Measurements from ENCODE around the gene SFXN5. TPM values are rescaled to one million over a fixed set of nuclear protein-coding genes. Genes with fewer than 3 reads are reported as not detected.
A peak's percentile ranks its signal among the peaks of the same experiment; 100 is the strongest.

Gene SFXN5
- total RNA-seq, 2 donors from 2014 or later, result 7.6 to 10.3 TPM

GRCh38 chr2:73063472-73063871 is 8.0 kb downstream of the SFXN5 start:
- Mint-ChIP-seq H3K36me3 (ENCODE audit: low read depth) (no peaks in the 10 kb centered on the region), H3K27me3 (no peaks in the 10 kb centered on the region), H3K4me1 (peaks cover 6% of the 10 kb centered on the region), H3K9me3 (no peaks in the 10 kb centered on the region), H3K4me3 (no peak overlapping the region), H3K27ac (peak overlapping the region; percentile 56)
- no peak for ATAC-seq (replicated peaks)

- Mint-ChIP-seq H3K27me3 (no peaks in the 10 kb centered on the region), H3K27ac (no peak overlapping the region), H3K9me3 (no peaks in the 10 kb centered on the region), H3K4me1 (peaks cover 5% of the 10 kb centered on the region), H3K4me3 (no peak overlapping the region), H3K36me3 (ENCODE audit: low read depth) (no peaks in the 10 kb centered on the region)
- no peak for ATAC-seq (replicated peaks)
These were observed 12.4 kb downstream of the SFXN5 start for GRCh38 chr2:73059106-73059505.

- Mint-ChIP-seq H3K4me1 (no peaks in the 10 kb centered on the region), H3K9me3 (no peaks in the 10 kb centered on the region), H3K36me3 (ENCODE audit: low read depth) (no peaks in the 10 kb centered on the region), H3K27ac (no peak overlapping the region), H3K4me3 (no peak overlapping the region), H3K27me3 (no peaks in the 10 kb centered on the region)
- no peak for ATAC-seq (replicated peaks)
These were observed 16.5 kb downstream of the SFXN5 start for GRCh38 chr2:73054980-73055379.

- Mint-ChIP-seq H3K36me3 (ENCODE audit: low read depth) (no peaks in the 10 kb centered on the region), H3K27ac (no peak overlapping the region), H3K9me3 (no peaks in the 10 kb centered on the region), H3K4me1 (no peaks in the 10 kb centered on the region), H3K27me3 (no peaks in the 10 kb centered on the region), H3K4me3 (no peak overlapping the region)
- ATAC-seq (replicated peaks), result no peak
These were observed 18.0 kb downstream of the SFXN5 start for GRCh38 chr2:73053316-73054114.

GRCh38 chr2:73050121-73050545 is 21.4 kb downstream of the SFXN5 start:
- H3K4me1 Mint-ChIP-seq, result no peaks in the 10 kb centered on the region
- H3K36me3 Mint-ChIP-seq (ENCODE audit: low read depth), result no peaks in the 10 kb centered on the region
- no peak overlapping the region for H3K4me3 Mint-ChIP-seq
- H3K27ac Mint-ChIP-seq, result no peak overlapping the region
- no peaks in the 10 kb centered on the region for H3K27me3 Mint-ChIP-seq
- no peak for ATAC-seq (replicated peaks)
- no peaks in the 10 kb centered on the region for H3K9me3 Mint-ChIP-seq

GRCh38 chr2:73043929-73044832 is 27.3 kb downstream of the SFXN5 start:
- Mint-ChIP-seq H3K27ac (no peak overlapping the region), H3K36me3 (ENCODE audit: low read depth) (no peaks in the 10 kb centered on the region), H3K9me3 (no peaks in the 10 kb centered on the region), H3K4me3 (no peak overlapping the region), H3K4me1 (no peaks in the 10 kb centered on the region), H3K27me3 (no peaks in the 10 kb centered on the region)
- ATAC-seq (replicated peaks), result no peak

GRCh38 chr2:73043276-73043675 is 28.2 kb downstream of the SFXN5 start:
- Mint-ChIP-seq H3K4me1 (no peaks in the 10 kb centered on the region), H3K4me3 (no peak overlapping the region), H3K9me3 (no peaks in the 10 kb centered on the region), H3K36me3 (ENCODE audit: low read depth) (no peaks in the 10 kb centered on the region), H3K27me3 (no peaks in the 10 kb centered on the region), H3K27ac (no peak overlapping the region)
- no peak for ATAC-seq (replicated peaks)

- Mint-ChIP-seq H3K4me3 (no peak overlapping the region), H3K27ac (no peak overlapping the region), H3K4me1 (no peaks in the 10 kb centered on the region), H3K9me3 (no peaks in the 10 kb centered on the region), H3K36me3 (ENCODE audit: low read depth) (no peaks in the 10 kb centered on the region), H3K27me3 (no peaks in the 10 kb centered on the region)
- no peak for ATAC-seq (replicated peaks)
These were observed 33.4 kb downstream of the SFXN5 start for GRCh38 chr2:73037947-73038585.

GRCh38 chr2:73036766-73037165 is 34.7 kb downstream of the SFXN5 start:
- Mint-ChIP-seq H3K9me3 (no peaks in the 10 kb centered on the region), H3K4me1 (no peaks in the 10 kb centered on the region), H3K36me3 (ENCODE audit: low read depth) (no peaks in the 10 kb centered on the region), H3K27ac (no peak overlapping the region), H3K4me3 (no peak overlapping the region), H3K27me3 (no peaks in the 10 kb centered on the region)
- ATAC-seq (replicated peaks), result no peak

- Mint-ChIP-seq H3K27me3 (no peaks in the 10 kb centered on the region), H3K27ac (no peak overlapping the region), H3K36me3 (ENCODE audit: low read depth) (no peaks in the 10 kb centered on the region), H3K4me1 (no peaks in the 10 kb centered on the region), H3K4me3 (no peak overlapping the region), H3K9me3 (no peaks in the 10 kb centered on the region)
- no peak for ATAC-seq (replicated peaks)
These were observed 35.4 kb downstream of the SFXN5 start for GRCh38 chr2:73035899-73036711.

- Mint-ChIP-seq H3K4me1 (no peaks in the 10 kb centered on the region), H3K27me3 (no peaks in the 10 kb centered on the region), H3K4me3 (no peak overlapping the region), H3K27ac (no peak overlapping the region), H3K36me3 (ENCODE audit: low read depth) (no peaks in the 10 kb centered on the region), H3K9me3 (no peaks in the 10 kb centered on the region)
- ATAC-seq (replicated peaks), result no peak
These were observed 36.7 kb downstream of the SFXN5 start for GRCh38 chr2:73034661-73035375.

- no peaks in the 10 kb centered on the region for H3K27me3 Mint-ChIP-seq
- H3K4me3 Mint-ChIP-seq, result no peak overlapping the region
- no peaks in the 10 kb centered on the region for H3K9me3 Mint-ChIP-seq
- no peak overlapping the region for H3K27ac Mint-ChIP-seq
- ATAC-seq (replicated peaks), result no peak
- H3K36me3 Mint-ChIP-seq (ENCODE audit: low read depth), result no peaks in the 10 kb centered on the region
- no peaks in the 10 kb centered on the region for H3K4me1 Mint-ChIP-seq
These were observed 37.6 kb downstream of the SFXN5 start for GRCh38 chr2:73033766-73034381.

- Mint-ChIP-seq H3K9me3 (no peaks in the 10 kb centered on the region), H3K4me3 (no peak overlapping the region), H3K27me3 (no peaks in the 10 kb centered on the region), H3K27ac (no peak overlapping the region), H3K36me3 (ENCODE audit: low read depth) (no peaks in the 10 kb centered on the region), H3K4me1 (no peaks in the 10 kb centered on the region)
- ATAC-seq (replicated peaks), result no peak
These were observed 38.3 kb downstream of the SFXN5 start for GRCh38 chr2:73033142-73033765.
